Adipocyte (in vitro differentiated cells): ENCODE measurements around the gene PIGC.

Source experiments
- DNase-seq: peaks from one replicate; pipeline ENCODE4 v3.0.0-alpha.2; 2015; ENCODE audit warnings: low read depth
- H3K27me3 ChIP-seq: replicated peaks from 2 replicates; pipeline ENCODE4 v1.7.0; 2013; ENCODE audit warnings: mild to moderate bottlenecking, low read length, moderate library complexity; ENCODE audit not compliant: control insufficient read depth, insufficient read depth
- H3K36me3 ChIP-seq: 2 replicates; pipeline ENCODE4 v1.7.0; 2013; ENCODE audit warnings: low read length, mild to moderate bottlenecking, moderate library complexity; ENCODE audit not compliant: control insufficient read depth, insufficient read depth, severe bottlenecking
- H3K4me1 ChIP-seq: 2 replicates; pipeline ENCODE4 v1.7.0; 2013; ENCODE audit warnings: mild to moderate bottlenecking, low read length, moderate library complexity; ENCODE audit not compliant: control insufficient read depth, insufficient read depth
- H3K4me3 ChIP-seq: 2 replicates; pipeline ENCODE4 v1.7.0; 2013; ENCODE audit warnings: mild to moderate bottlenecking, low read length, moderate library complexity
- H3K9ac ChIP-seq: 2 replicates; pipeline ENCODE4 v1.7.0; 2013; ENCODE audit warnings: mild to moderate bottlenecking, low read length, moderate library complexity
- H3K9me3 ChIP-seq: 2 replicates; pipeline ENCODE4 v1.7.0; 2013; ENCODE audit warnings: mild to moderate bottlenecking, low read length, moderate library complexity; ENCODE audit not compliant: control insufficient read depth

PIGC gene

DNA sequence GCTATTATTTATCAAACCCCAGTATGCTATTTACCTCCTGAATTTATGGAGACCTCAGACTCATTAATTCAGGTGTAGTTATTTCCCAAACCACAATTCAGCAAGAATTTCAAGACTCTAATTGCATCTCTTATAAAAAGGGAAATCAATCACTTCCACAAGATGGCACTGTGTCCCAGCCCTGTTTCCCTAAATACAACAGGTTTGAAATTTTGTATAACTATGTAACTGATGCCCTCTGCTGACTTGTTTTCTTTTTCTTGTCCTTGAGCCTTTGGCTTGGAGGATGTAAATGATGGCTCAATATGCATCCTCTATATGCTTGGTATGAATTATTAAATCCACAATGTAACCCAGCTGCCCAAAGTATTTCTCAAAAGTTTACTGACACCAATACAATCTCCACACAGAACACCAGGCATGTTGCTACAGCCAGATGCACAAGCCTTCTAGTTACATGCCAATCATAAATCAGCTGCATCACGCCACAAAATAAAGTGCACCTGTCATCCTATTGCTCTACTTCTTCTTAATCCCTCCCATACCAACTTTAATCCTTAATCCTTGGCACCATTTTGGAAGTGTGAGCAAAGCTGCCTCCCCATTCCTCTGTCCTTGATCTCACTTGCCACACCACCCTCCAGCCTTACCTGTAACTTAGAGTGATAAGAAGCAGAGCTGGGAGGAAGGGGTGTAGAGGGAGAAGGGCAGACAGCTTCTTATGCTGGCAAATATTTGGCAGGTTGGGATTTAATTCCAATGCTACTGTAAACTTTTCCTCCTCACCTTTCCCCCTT is 14.3 kb downstream of the PIGC start:
- Histone ChIP-seq H3K27me3 (no peaks in the 10 kb centered on the region), H3K4me1 (no peaks in the 10 kb centered on the region), H3K9ac (no peak overlapping the region), H3K9me3 (no peaks in the 10 kb centered on the region), H3K4me3 (no peak overlapping the region), H3K36me3 (no peaks in the 10 kb centered on the region)
- DNase-seq = peak; percentile 88

DNA sequence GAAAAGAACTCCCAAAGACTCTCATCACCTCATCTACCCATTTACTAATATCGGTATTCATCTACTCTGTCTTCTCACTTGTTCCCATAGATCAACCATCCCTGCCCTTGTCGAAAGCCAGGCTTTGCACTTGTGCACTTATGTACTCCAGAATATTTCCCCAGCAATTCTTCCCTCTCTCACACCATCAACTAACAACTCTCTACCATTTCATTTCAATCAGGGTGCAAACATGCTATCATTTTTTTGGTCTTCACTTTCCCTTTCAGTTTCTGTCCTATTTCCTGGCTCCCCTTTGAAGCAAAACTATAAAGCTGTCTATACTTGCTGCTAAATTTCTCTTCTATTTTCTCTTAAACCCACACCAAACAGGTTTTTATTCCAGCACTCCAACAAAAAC is 16.7 kb downstream of the PIGC start:
- H3K9ac ChIP-seq = no peak overlapping the region
- H3K4me1 ChIP-seq = no peaks in the 10 kb centered on the region
- H3K27me3 ChIP-seq = no peaks in the 10 kb centered on the region
- no peak overlapping the region for H3K4me3 ChIP-seq
- no peak for DNase-seq
- H3K36me3 ChIP-seq = no peaks in the 10 kb centered on the region
- no peaks in the 10 kb centered on the region for H3K9me3 ChIP-seq

DNA sequence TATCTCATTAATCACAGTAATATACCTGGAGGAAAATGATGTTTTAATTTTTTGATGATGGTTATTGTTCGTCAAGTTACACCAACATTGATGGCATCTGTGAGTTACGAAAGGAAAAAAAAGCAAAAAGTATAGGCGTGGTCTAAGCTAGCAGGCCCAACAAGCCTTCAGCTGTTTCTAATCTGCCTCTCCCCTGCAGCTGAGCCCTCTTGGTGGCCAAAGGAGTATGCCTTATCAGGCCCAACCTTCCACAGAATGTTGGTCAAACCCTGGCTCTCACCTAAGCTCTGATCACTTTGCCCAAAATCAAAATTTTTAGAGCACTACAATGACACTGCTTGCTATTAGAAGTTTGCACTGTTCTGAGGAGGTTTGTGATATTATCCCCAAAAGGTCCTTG is 18.5 kb downstream of the PIGC start:
- no peak for DNase-seq
- Histone ChIP-seq H3K4me3 (no peak overlapping the region), H3K9ac (no peak overlapping the region), H3K36me3 (no peaks in the 10 kb centered on the region), H3K27me3 (no peaks in the 10 kb centered on the region), H3K4me1 (no peaks in the 10 kb centered on the region), H3K9me3 (no peaks in the 10 kb centered on the region)

DNA sequence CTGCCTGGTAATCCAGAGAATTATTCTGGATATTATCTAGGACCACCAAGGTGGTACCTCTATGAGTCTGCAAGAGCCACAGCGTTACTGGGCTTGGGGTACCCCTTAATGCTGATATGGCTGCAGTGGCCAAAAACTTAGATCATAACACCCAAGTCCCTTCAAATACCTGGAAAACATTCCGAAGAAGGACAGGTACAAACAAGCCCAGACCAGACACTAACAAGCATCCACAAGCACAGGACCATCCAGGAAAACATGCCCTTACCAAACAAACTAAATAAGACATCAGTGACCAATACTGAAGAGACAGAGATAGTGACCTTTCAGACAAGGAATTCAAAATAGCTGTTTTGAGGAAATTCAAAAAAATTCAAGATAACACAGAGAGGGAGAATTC is 20.5 kb downstream of the PIGC start:
- no peaks in the 10 kb centered on the region for H3K27me3 ChIP-seq
- DNase-seq = no peak
- no peaks in the 10 kb centered on the region for H3K9me3 ChIP-seq
- no peak overlapping the region for H3K4me3 ChIP-seq
- no peak overlapping the region for H3K9ac ChIP-seq
- H3K4me1 ChIP-seq = no peaks in the 10 kb centered on the region
- H3K36me3 ChIP-seq = no peaks in the 10 kb centered on the region

DNA sequence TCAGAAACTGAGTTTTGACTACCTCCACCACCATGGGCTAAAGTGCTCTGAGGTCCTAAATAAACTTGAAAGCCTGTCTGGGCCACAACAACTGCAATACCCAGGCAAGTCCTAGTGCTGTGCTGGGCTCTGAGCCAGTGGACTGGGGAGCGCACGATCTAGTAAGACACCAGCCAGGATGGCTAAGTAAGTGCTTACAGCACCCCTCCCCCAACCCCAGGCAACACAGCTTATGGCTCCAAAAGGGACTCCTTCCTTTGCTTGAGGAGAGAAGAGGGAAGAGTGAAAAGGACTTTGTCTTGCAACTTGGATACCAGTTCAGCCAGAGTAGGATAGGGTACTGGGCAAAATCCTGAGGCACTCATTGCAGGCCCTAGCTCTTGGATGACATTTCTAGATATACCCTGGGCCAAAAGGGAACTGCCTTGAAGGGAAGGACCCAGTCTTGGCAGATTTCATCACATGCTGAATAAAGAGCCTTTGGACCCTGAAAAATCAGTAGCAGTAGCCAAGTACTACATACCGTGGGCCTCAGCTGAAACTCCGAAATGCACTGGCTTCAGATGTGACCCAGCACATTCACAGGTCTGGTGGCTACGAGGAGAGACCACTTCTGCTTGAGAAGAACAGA is 21.8 kb downstream of the PIGC start:
- Histone ChIP-seq H3K9ac (no peak overlapping the region), H3K4me1 (no peaks in the 10 kb centered on the region), H3K4me3 (no peak overlapping the region), H3K36me3 (no peaks in the 10 kb centered on the region), H3K9me3 (no peaks in the 10 kb centered on the region), H3K27me3 (no peaks in the 10 kb centered on the region)
- no peak for DNase-seq

DNA sequence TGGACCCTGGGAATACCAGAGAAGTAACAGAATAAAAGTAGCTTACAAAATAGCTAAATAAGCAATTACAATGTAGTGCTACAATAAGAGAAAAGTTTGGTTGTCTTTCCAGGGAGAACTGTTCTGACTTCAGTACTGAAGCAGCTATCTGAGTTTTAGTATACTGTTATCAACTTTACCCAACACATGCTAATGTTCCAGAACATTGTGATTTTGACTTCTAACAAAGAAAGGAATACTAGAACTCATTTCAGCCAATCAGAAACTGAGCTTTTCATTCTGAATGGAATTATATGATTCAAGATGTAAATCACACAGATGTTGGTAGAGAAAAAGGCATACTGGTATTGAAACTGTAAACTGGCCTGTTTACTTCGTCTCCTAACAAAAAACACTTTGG is 23.5 kb downstream of the PIGC start, which contains the start of gene C1orf105:
Gene C1orf105 (plus strand): TSS at position 301 of the 400 bp plus-strand sequence. CDS start 201 bp downstream, outside the sequence.
- H3K36me3 ChIP-seq = no peaks in the 10 kb centered on the region
- no peak within 1 kb of the TSS for H3K9ac ChIP-seq
- H3K4me3 ChIP-seq = no peak within 1 kb of the TSS
- H3K4me1 ChIP-seq = no peaks in the 10 kb centered on the region
- DNase-seq = no peak
- no peaks in the 10 kb centered on the region for H3K9me3 ChIP-seq
- H3K27me3 ChIP-seq = no peaks in the 10 kb centered on the region

DNA sequence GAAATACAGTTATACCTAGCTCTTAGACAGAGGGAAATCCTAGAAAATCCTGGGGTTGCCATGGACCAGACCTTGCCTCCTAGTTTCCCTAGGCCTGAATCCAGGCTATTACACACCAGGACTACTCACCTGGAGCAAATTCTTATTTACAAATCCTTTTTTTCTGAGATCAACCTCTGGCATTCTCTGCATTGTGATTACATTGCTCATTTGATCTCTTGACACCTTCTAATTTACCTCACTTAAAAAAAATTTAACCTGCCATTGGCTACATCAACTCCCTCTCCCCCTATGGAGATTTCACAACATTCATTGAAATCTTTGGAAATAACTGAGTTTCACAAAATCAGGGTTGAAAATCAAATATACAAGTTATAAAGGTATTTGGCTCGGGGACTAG is 26.3 kb downstream of the PIGC start:
- DNase-seq = no peak

DNA sequence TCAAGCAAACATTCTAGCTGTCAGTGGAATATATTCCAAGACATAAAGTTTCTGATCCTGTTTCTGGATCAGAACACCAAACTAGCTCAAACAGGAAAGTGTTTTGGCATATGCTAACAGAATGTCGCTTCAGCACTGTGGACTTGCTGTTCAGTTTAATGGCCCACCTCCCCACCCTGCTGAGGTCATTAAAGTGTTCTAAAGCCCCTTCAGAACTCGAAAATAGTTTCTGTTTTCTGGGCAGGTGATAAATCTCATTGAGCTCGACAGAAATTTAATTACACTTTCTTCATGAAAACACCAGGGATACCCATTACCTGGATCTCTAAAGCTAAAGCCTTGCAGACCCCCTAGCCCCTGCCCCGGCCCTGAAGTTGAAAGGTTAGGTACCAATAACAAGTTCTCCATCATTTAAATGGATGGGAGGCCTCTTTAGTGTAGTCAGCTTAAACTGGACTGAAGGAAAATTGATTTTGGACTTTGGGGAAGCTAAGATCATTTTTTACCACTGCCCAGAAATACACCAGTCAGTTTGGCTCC is 27.3 kb downstream of the PIGC start:
- no peaks in the 10 kb centered on the region for H3K9me3 ChIP-seq
- no peak overlapping the region for H3K4me3 ChIP-seq
- peaks cover 6% of the 10 kb centered on the region for H3K4me1 ChIP-seq
- no peak for DNase-seq
- no peak overlapping the region for H3K9ac ChIP-seq
- no peaks in the 10 kb centered on the region for H3K27me3 ChIP-seq
- no peaks in the 10 kb centered on the region for H3K36me3 ChIP-seq

More for the DNA sequence above, 26.3 kb downstream of the PIGC start:
- no peaks in the 10 kb centered on the region for H3K36me3 ChIP-seq
- H3K4me3 ChIP-seq = no peak overlapping the region
- H3K4me1 ChIP-seq = peaks cover 6% of the 10 kb centered on the region
- no peaks in the 10 kb centered on the region for H3K9me3 ChIP-seq
- no peaks in the 10 kb centered on the region for H3K27me3 ChIP-seq
- H3K9ac ChIP-seq = no peak overlapping the region

DNA sequence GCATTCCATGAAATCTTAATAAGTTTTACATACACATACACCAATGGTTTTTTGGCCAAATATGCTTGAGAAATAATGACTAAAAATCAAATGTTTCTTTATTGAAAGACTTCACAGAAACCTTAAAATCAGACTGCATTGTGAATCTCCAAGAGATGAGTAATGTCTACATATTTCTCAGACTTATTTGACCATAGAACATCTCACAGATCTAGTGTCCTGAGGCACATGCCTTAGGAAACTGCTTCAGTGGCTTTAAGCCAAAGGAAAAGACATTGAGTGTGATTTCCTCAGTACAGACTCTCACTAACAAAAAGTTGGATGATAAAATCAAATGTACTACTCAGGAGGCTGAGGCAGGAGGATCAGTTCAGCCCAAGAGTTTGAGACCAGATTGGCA is 29.5 kb downstream of the PIGC start:
- peak; percentile 68 for DNase-seq
- H3K4me1 ChIP-seq = peaks cover 16% of the 10 kb centered on the region
- no peaks in the 10 kb centered on the region for H3K36me3 ChIP-seq
- H3K4me3 ChIP-seq = no peak overlapping the region
- H3K27me3 ChIP-seq = no peaks in the 10 kb centered on the region
- no peak overlapping the region for H3K9ac ChIP-seq
- no peaks in the 10 kb centered on the region for H3K9me3 ChIP-seq

DNA sequence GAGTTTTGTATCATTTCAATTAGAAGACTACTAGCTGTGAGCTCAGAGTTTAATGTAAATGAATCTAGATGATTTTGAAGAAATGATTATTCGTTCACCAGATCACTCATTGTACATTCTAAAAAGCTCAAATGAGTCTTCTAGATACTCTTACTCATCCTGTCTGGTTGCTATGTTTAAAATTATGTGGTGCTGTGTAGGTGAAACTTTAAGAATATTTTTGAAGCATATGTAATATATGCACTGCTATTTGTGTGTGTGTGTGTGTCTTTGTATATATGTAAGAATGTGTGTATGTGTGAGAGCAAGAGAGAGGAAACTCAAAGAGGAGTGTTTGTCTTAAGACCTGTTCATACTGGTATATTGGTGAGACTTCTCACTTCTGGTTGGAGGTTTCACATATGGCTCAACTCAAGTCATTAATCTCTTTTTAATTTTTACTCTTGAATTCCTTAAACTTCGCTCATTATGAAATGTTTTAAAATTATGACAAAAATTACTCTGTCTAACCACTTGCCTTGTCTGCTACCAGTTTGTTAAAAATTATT is 32.0 kb downstream of the PIGC start:
- no peaks in the 10 kb centered on the region for H3K36me3 ChIP-seq

DNA sequence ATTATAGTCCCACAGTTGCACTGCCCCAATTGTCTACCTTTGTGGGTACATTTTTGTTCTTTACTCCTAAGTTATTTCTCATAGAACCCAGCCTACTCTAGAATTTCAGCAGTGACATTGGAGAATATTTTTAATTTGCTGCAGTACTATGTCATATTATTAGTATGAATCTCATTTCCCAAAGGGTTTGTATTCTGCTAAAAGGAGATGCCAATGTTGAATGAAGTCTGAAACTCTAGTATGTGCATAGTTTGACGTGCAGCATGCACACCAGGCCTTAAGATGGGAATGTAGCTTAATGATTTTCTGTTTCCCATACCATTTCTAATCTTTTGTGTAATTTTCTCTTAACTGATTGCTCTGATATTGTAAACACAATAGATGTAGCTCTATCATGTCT is 33.8 kb downstream of the PIGC start:
- no peak overlapping the region for H3K4me3 ChIP-seq
- H3K9me3 ChIP-seq = no peaks in the 10 kb centered on the region
- H3K4me1 ChIP-seq = peaks cover 23% of the 10 kb centered on the region
- DNase-seq = no peak
- no peaks in the 10 kb centered on the region for H3K27me3 ChIP-seq
- H3K9ac ChIP-seq = no peak overlapping the region
- H3K36me3 ChIP-seq = no peaks in the 10 kb centered on the region

More for the DNA sequence above, 32.0 kb downstream of the PIGC start:
- no peak overlapping the region for H3K4me3 ChIP-seq
- H3K27me3 ChIP-seq = no peaks in the 10 kb centered on the region
- no peak for DNase-seq
- H3K4me1 ChIP-seq = peaks cover 23% of the 10 kb centered on the region
- no peaks in the 10 kb centered on the region for H3K9me3 ChIP-seq
- H3K9ac ChIP-seq = no peak overlapping the region
